Measurements from ENCODE around the gene PID1.
A peak's percentile ranks its signal among the peaks of the same experiment; 100 is the strongest.

The PID1 gene

DNA sequence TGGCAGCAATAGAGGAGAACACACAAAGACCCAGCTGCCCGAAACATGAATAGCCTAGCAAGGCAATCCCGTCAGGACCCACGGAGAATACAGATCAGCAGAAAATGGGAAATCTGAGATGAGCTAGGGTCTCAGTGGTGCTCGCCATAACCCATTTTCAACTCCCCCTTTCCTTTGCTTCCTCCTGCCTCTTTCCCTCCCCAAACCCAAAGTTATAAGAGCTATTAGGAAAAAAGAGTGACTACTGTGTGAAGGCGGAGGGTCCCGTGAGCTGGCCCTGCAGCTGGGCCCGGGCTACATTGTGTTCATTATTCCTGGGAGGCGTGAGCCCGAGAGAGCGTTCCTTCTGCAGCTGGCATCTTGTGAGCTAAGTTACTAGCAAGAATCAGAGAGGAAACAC is 118.4 kb downstream of the PID1 start:
- no peak overlapping the region for H3K4me3 ChIP-seq (ENCODE audit: control insufficient read depth, low read depth, low read length)
- no peak for DNase-seq (ENCODE audit: low read depth)
- TF ChIP-seq, protein P1, sequence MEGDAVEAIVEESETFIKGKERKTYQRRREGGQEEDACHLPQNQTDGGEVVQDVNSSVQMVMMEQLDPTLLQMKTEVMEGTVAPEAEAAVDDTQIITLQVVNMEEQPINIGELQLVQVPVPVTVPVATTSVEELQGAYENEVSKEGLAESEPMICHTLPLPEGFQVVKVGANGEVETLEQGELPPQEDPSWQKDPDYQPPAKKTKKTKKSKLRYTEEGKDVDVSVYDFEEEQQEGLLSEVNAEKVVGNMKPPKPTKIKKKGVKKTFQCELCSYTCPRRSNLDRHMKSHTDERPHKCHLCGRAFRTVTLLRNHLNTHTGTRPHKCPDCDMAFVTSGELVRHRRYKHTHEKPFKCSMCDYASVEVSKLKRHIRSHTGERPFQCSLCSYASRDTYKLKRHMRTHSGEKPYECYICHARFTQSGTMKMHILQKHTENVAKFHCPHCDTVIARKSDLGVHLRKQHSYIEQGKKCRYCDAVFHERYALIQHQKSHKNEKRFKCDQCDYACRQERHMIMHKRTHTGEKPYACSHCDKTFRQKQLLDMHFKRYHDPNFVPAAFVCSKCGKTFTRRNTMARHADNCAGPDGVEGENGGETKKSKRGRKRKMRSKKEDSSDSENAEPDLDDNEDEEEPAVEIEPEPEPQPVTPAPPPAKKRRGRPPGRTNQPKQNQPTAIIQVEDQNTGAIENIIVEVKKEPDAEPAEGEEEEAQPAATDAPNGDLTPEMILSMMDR (conservative IDR thresholded peaks at IDR 0.05; ENCODE audit: control insufficient read depth, insufficient read depth, low read depth, low read length): no peak

DNA sequence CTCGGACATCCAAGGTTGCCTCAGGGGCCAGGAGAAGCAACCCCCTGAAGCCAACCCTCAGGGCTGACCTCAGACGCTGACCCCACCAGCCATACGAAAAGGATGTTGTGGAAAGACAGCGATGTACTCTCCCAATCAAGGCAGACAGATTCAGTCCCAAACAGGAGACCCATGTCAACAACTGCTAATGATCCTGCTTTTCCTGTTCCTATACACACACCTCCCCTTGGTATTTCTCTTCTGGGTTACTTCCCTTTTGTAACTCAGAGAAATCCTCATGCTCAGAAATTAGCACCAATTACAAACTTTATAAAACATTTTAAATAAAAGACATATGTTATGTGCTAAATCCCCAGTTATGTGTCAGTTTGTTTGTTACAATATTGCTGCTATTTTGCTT is 120.8 kb downstream of the PID1 start:
- TF ChIP-seq, protein P1 (conservative IDR thresholded peaks at IDR 0.05; ENCODE audit: control insufficient read depth, insufficient read depth, low read depth, low read length): no peak
- DNase-seq (ENCODE audit: low read depth): no peak
- H3K4me3 ChIP-seq (ENCODE audit: control insufficient read depth, low read depth, low read length): no peak overlapping the region

DNA sequence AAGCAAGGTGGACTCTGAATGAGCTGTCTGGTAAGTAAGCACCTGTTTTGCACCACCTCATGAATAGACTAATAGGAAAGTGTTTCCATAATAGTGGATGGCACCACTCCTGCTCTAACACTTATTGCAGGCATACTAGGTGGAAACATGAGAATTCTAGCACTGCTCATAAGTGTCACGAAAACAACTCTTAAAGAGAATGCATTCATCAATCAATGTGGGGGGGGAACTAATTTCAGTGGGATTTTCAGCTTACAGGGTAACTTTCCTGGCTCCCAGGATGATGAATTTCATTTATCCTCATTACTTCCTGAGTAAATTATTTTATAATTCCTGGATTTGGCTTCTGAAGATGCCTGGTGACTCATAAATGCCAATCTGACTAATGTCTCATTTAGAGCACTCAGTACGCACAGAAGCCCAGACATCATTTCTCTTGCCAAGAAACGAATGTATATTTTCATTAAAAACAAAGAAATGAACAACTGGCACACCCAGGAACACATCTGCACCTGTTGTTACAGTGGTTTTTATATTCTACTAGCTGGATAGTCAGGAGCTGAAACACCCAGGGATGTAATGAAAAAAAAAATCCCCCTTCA is 129.6 kb downstream of the PID1 start:
- no peak overlapping the region for H3K4me3 ChIP-seq (ENCODE audit: control insufficient read depth, low read depth, low read length)
- TF ChIP-seq, protein P1 (conservative IDR thresholded peaks at IDR 0.05; ENCODE audit: control insufficient read depth, insufficient read depth, low read depth, low read length): no peak
- peak; percentile 87 for DNase-seq (ENCODE audit: low read depth)

DNA sequence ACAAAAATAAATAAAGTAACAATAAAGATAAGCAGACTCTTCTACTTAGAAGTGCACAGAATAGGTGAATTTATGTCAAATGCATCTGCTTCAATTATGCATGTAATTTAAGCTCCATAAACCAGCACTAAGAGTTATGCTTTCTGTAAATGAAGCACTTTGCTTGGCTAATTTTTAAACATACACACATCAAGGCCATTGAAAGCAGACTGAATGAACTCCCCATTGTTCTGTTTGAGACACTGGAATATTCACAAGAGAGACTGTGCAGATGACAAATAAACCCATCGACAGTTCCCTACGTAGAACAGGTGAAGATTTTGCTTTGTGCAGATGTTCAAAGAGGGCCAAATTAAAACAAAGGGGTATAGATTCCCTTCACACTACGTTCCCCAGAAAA is 133.4 kb downstream of the PID1 start:
- H3K4me3 ChIP-seq (ENCODE audit: control insufficient read depth, low read depth, low read length): no peak overlapping the region
- TF ChIP-seq, protein P1 (conservative IDR thresholded peaks at IDR 0.05; ENCODE audit: control insufficient read depth, insufficient read depth, low read depth, low read length): no peak
- DNase-seq (ENCODE audit: low read depth): no peak

DNA sequence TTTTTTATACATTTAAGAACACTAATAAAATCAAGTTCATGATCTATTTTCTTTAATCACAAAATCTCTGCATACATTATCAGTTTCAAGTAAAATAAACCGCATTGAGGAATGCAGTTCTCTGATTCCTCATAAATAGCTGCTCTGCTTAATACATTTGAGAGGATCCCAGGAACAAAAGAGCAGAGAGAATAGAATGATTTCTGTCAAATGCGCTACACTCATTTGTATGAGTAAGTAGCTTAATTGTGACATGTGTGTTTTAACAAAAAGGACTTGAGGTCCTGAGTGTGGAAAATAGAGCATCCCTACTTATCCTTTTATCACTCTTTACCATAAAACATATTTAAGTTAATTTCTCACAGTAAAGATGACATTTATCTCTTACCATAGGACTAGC is 134.0 kb downstream of the PID1 start:
- no peak for DNase-seq (ENCODE audit: low read depth)
- TF ChIP-seq, protein P1 (conservative IDR thresholded peaks at IDR 0.05; ENCODE audit: control insufficient read depth, insufficient read depth, low read depth, low read length): no peak
- H3K4me3 ChIP-seq (ENCODE audit: control insufficient read depth, low read depth, low read length): no peak overlapping the region

DNA sequence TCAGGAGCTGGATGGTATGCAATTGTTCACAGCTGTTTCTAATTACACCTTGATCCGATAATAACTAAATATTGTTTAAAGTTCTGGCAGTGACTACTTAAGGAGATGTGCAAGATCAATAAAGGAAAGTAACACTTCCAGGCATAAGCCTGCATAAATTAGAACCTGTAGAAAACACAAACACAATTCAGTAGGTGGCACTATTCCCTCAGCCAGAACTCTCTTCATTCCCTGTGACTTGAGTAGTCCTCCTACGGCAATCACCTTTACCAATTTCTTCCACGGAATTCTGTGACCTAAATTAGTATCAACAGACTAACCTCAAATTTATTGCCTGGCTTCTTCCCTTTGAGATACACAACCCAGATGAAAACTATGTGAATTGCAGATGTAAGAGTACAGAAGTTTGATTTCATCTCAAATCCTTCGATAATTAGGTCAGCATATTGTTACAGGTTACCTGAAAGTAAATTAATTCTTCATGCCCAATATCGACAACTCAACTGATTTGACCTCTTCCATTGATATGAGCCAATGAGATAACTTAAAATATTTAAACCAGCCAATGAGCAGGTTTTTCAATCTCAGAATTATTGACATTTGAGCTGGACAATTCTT is 137.8 kb downstream of the PID1 start:
- peak; percentile 76 for DNase-seq (ENCODE audit: low read depth)
- TF ChIP-seq, protein P1 (conservative IDR thresholded peaks at IDR 0.05; ENCODE audit: control insufficient read depth, insufficient read depth, low read depth, low read length): peak; percentile 68
- no peak overlapping the region for H3K4me3 ChIP-seq (ENCODE audit: control insufficient read depth, low read depth, low read length)
